Calu3 (cell line): ENCODE measurements around the gene SKAP1. TPM values are rescaled to one million over a fixed set of nuclear protein-coding genes. Genes with fewer than 3 reads are reported as not detected.

ENCODE experiments used
- BruUV-seq: library from RNA; stranded (reverse); fragments of 400-500 nt; replicated peaks from 2 replicates; lab custom pipeline; 2021; lab: Mats Ljungman, UMichigan
- CTCF ChIA-PET: fragments of 300-600 bp; sonication (Branson Sonifier 250); formaldehyde crosslinking; loops from one replicate; lab custom pipeline; 2022; ENCODE audit warnings: antibody characterized with exemption; lab: Charles Lee
- DNase-seq: peaks from one replicate; pipeline ENCODE4 v3.0.0; 2022
- H3K27ac Mint-ChIP-seq: one replicate; pipeline ENCODE4 v1.8.0; 2022; ENCODE audit warnings: mixed read lengths; ENCODE audit not compliant: unreplicated experiment
- H3K27me3 Mint-ChIP-seq: one replicate; pipeline ENCODE4 v1.8.0; 2022; ENCODE audit warnings: mixed read lengths; ENCODE audit not compliant: unreplicated experiment
- H3K36me3 Mint-ChIP-seq: one replicate; pipeline ENCODE4 v1.8.0; 2022; ENCODE audit warnings: mild to moderate bottlenecking, moderate library complexity, mixed read lengths; ENCODE audit not compliant: insufficient read depth, unreplicated experiment
- H3K4me1 Mint-ChIP-seq: one replicate; pipeline ENCODE4 v1.8.0; 2022; ENCODE audit warnings: mild to moderate bottlenecking, low read depth, mixed read lengths; ENCODE audit not compliant: unreplicated experiment
- H3K4me3 Mint-ChIP-seq: one replicate; pipeline ENCODE4 v1.8.0; 2022; ENCODE audit warnings: mild to moderate bottlenecking, low read depth, moderate library complexity, mixed read lengths; ENCODE audit not compliant: unreplicated experiment
- H3K9me3 Mint-ChIP-seq: one replicate; pipeline ENCODE4 v1.8.0; 2022; ENCODE audit warnings: low read depth, mixed read lengths; ENCODE audit not compliant: unreplicated experiment
- intact Hi-C: fragments of 100-400 bp; cut with micrococcal nuclease; formaldehyde crosslinking; loops from one replicate; pipeline ENCODE4 v1.10.0; 2022; ENCODE audit not compliant: unreplicated experiment
- total RNA-seq: library from RNA; stranded (reverse); gene quantifications from 2 replicates; pipeline ENCODE4 v1.2.3, GENCODE V29; 2022
- TF ChIP-seq, protein P1 (sequence below): fragments of 200-600 bp; IDR thresholded peaks from one replicate; pipeline ENCODE4 v1.8.0; 2022; ENCODE audit warnings: antibody characterized with exemption; ENCODE audit not compliant: unreplicated experiment

SKAP1 gene
- total RNA-seq, 1 experiment from 2014 or later = 4.4 TPM

DNA sequence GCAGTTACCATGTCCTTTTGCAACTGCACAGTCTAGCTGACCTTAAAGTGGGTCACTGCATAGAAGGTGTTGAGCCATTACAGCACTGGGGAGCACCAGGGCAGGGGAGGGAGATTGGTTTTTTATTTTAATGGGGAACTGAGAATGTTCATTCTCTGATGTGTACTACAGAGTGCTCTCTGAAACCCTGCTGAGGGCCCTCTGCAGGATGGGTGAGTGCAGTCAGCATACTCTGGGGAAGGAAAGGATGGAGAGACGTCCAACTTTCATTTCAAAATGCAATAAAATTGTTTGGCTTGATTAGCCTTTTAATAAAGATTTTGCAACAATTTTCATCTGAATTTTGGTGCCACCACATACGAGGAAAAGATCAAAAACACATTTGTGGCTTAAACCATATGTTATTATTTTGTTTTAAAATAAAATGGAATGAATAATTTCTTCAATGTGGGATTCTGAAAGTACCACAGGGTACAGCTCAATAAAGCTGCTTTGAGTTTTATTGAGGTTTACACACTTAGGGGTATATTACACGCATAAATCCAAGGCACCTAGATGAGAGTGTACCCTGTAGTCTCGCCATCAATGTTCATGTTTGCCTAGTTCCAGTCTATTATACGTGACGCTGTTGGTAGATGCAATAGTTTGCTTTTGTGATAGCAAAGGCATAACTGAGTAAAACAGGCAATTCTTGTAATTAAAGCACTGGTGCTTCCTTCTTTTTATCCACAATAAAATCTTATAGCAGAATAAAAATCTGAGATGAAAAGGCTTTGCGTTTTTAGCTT lies 249.0 kb downstream of the SKAP1 start:
- CTCF ChIA-PET = interaction anchor here (0.8 kb wide), 1 partner anchor 15 kb away, joined by 3 read pairs; no protein-coding TSS in a partner anchor
- no peak overlapping the region for H3K4me3 Mint-ChIP-seq
- DNase-seq = no peak
- no TSS peak for BruUV-seq
- H3K4me1 Mint-ChIP-seq = no peaks in the 10 kb centered on the region
- H3K27ac Mint-ChIP-seq = no peak overlapping the region
- peaks cover 31% of the 10 kb centered on the region for H3K27me3 Mint-ChIP-seq
- H3K9me3 Mint-ChIP-seq = no peaks in the 10 kb centered on the region
- intact Hi-C loops = no loop called here
- TF ChIP-seq, protein P1, sequence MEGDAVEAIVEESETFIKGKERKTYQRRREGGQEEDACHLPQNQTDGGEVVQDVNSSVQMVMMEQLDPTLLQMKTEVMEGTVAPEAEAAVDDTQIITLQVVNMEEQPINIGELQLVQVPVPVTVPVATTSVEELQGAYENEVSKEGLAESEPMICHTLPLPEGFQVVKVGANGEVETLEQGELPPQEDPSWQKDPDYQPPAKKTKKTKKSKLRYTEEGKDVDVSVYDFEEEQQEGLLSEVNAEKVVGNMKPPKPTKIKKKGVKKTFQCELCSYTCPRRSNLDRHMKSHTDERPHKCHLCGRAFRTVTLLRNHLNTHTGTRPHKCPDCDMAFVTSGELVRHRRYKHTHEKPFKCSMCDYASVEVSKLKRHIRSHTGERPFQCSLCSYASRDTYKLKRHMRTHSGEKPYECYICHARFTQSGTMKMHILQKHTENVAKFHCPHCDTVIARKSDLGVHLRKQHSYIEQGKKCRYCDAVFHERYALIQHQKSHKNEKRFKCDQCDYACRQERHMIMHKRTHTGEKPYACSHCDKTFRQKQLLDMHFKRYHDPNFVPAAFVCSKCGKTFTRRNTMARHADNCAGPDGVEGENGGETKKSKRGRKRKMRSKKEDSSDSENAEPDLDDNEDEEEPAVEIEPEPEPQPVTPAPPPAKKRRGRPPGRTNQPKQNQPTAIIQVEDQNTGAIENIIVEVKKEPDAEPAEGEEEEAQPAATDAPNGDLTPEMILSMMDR = no peak
- no peaks in the 10 kb centered on the region for H3K36me3 Mint-ChIP-seq

DNA sequence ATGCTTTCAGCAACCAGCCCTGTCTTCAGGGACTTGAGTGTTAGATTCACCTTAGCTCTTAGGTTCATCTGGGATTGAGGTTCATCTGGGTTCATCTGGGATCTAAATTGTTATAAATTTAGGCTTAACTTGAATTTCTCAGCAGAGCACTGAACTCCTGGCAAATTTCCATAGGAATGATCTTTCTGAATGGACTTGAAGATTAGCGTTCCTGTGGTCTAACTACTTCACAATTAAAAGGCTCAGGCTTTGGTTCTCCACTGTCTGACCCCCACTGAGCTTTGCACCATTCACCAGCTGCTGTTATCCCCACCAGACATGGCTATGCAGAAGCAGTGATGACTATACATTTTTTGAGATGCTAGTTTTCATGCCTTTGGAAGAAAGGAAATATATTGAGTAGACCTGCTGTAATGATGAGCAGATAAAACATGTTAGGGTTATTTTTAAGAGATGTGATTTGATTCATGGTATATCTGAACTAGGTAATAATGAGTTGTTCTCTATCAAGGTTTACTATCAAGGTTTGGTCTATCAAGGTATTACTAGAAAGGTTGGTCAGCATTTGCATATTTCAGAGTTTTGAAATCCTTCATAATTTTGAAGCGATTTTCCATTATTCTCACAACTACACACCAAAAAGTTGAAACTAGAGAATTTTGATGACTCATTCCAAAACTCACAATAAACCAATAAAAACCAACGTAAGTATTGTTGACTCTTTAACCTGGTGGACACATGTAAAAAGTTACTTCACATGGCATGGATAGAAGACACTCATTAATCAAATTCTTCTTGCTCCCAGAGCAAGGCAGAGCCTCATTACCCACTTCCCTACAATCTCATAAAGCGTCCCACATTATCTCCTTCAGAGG lies 250.7 kb downstream of the SKAP1 start:
- Mint-ChIP-seq H3K27ac (no peak overlapping the region), H3K9me3 (no peaks in the 10 kb centered on the region), H3K27me3 (peaks cover 24% of the 10 kb centered on the region), H3K4me3 (no peak overlapping the region), H3K4me1 (no peaks in the 10 kb centered on the region), H3K36me3 (no peaks in the 10 kb centered on the region)
- intact Hi-C loops = no loop called here
- BruUV-seq = no TSS peak
- DNase-seq = no peak
- TF ChIP-seq, protein P1 = no peak
- CTCF ChIA-PET = interaction anchor here (0.6 to 1.1 kb wide), 3 partner anchors 25 to 80 kb away, joined by 3 read pairs; no protein-coding TSS in a partner anchor

DNA sequence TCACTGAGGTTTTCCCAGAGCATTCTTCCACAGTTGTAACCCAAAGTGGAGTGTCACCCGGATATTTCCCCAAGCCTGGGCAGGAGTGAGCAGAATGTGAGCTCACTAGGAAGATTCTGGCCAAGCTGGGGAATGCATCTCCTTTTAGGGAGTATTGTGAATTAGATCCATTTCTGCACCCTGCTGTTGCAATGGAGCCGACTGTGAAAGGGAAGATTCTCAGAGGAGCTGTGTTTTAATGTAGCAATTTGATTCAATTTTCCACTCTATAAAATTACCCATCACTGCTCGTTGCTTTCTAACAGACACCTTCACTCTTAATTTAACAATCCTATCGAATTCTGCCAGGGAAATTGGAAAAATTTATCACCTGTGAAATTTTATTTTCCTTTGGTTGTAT lies 251.7 kb downstream of the SKAP1 start:
- no peak overlapping the region for H3K27ac Mint-ChIP-seq
- TF ChIP-seq, protein P1 = no peak
- CTCF ChIA-PET = interaction anchor here (0.6 kb wide), 1 partner anchor 12 kb away, joined by 8 read pairs; no protein-coding TSS in a partner anchor
- H3K4me3 Mint-ChIP-seq = no peak overlapping the region
- H3K36me3 Mint-ChIP-seq = no peaks in the 10 kb centered on the region
- BruUV-seq = no TSS peak
- H3K9me3 Mint-ChIP-seq = no peaks in the 10 kb centered on the region
- H3K27me3 Mint-ChIP-seq = peaks cover 22% of the 10 kb centered on the region
- intact Hi-C loops = no loop called here
- DNase-seq = no peak
- H3K4me1 Mint-ChIP-seq = no peaks in the 10 kb centered on the region

DNA sequence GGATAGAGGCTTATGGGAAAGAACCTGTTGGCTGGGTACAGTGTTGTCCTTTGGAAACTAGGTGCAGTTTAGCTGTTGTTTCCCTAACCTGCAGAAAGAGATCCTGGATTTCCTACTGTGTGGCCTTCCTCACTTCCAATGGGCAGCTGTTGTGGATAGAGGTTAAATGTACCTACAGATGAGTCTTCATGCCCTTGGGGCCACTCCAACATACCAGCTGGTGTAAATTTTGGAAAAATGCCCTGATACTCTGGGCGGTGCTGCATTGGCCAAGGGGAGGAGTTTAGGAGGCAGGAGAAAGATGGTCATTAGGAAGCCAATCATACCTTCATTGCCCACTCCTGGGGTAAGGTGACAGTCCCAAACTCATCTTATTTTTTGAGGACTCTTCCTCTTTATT lies 252.2 kb downstream of the SKAP1 start:
- intact Hi-C loops = no loop called here
- TF ChIP-seq, protein P1 = no peak
- Mint-ChIP-seq H3K4me1 (no peaks in the 10 kb centered on the region), H3K9me3 (no peaks in the 10 kb centered on the region), H3K36me3 (no peaks in the 10 kb centered on the region), H3K27me3 (peaks cover 22% of the 10 kb centered on the region), H3K4me3 (no peak overlapping the region), H3K27ac (no peak overlapping the region)
- no peak for DNase-seq
- CTCF ChIA-PET = interaction anchor here (0.5 to 0.6 kb wide), 2 partner anchors 11 to 84 kb away, joined by 3 to 8 read pairs; no protein-coding TSS in a partner anchor
- no TSS peak for BruUV-seq
